HepG2 (cell line): ENCODE data around the gene SSBP4.

Source experiments
- CREM ChIP-seq, 2 experiments: sonication (generic) in 1 of 2; formaldehyde crosslinking in 1 of 2; IDR thresholded peaks; 2 replicates each; pipeline versions ENCODE4 v1.4.0 to v1.6.1; 2016 to 2020; ENCODE audit warnings: antibody characterized with exemption in 1 of 2, mild to moderate bottlenecking in 1 of 2, missing genetic modification reagents in 1 of 2
- CTCF ChIP-seq: sonication (generic); formaldehyde crosslinking; IDR thresholded peaks from 2 replicates; pipeline ENCODE4 v1.5.0; 2020; ENCODE audit warnings: mild to moderate bottlenecking, missing genetic modification reagents, moderate library complexity
- FOXM1 ChIP-seq: sonication (generic); formaldehyde crosslinking; IDR thresholded peaks from 2 replicates; pipeline ENCODE4 v1.5.0; 2020; ENCODE audit warnings: missing genetic modification reagents
- POLR2A ChIP-seq, 2 experiments: IDR thresholded peaks; 2 replicates each; pipeline ENCODE4 v1.6.1; 2011; ENCODE audit warnings: low read depth in 2 of 2, low read length in 2 of 2, mild to moderate bottlenecking in 1 of 2, moderate library complexity in 1 of 2; ENCODE audit not compliant: insufficient read depth in 1 of 2
- POLR2AphosphoS5 ChIP-seq: IDR thresholded peaks from 2 replicates; pipeline ENCODE4 v1.6.1; 2012; ENCODE audit warnings: low read depth, low read length
- ZNF138 ChIP-seq: sonication (generic); formaldehyde crosslinking; IDR thresholded peaks from 2 replicates; pipeline ENCODE4 v1.5.0; 2020; ENCODE audit warnings: mild to moderate bottlenecking, low read depth, missing genetic modification reagents
- ZNF746 ChIP-seq: sonication (generic); formaldehyde crosslinking; IDR thresholded peaks from 2 replicates; pipeline ENCODE4 v1.8.0; 2022; ENCODE audit warnings: mild to moderate bottlenecking, missing genetic modification reagents

GRCh38 chr19:18421371-18421959, 2.3 kb downstream of the SSBP4 start:
- no peak for TF ChIP-seq FOXM1
- no peak for TF ChIP-seq CREM (IDR thresholded peaks at IDR 0.05)
- TF ChIP-seq CREM (CRISPR knock-in tag; IDR thresholded peaks at IDR 0.05), result no peak
- no peak for TF ChIP-seq POLR2AphosphoS5
- no peak for TF ChIP-seq POLR2A (IDR thresholded peaks at IDR 0.05; ENCODE audit: insufficient read depth in 1 of 2, low read depth in 2 of 2, low read length in 2 of 2)
- TF ChIP-seq ZNF138 (CRISPR knock-in tag), result no peak
- no peak for TF ChIP-seq CTCF (CRISPR knock-in tag)
- no peak for TF ChIP-seq ZNF746 (CRISPR knock-in tag)
